Measurements from ENCODE around the gene SMAD1.

DNA sequence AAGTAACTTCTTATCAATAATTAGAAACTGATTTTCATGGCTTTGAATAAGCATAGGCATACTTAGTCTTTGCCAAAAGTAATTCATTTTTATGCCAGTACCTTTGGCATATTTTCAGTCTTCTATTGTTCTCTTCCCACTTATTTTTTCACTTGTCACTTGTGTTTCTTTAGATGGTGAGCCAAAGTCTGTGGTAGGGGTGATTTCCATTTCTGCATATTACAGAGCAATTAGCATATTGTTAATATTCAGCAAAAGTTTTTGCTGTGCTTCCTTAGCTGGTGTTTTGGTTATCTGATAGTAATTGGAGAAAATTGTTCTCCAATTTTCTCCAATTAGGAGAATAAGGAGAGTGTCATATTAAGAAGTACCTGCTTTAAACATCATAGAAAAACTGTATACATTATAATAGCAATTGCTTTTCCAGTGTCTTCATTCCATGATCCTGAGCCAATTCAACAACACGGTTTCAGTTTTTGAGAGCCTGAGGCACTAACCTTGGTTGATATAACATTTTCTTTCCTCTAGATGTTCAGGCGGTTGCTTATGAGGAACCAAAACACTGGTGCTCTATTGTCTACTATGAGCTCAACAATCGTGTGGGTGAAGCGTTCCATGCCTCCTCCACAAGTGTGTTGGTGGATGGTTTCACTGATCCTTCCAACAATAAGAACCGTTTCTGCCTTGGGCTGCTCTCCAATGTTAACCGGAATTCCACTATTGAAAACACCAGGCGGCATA lies 64.7 kb downstream of the SMAD1 start:
- TF ChIP-seq, protein P1, sequence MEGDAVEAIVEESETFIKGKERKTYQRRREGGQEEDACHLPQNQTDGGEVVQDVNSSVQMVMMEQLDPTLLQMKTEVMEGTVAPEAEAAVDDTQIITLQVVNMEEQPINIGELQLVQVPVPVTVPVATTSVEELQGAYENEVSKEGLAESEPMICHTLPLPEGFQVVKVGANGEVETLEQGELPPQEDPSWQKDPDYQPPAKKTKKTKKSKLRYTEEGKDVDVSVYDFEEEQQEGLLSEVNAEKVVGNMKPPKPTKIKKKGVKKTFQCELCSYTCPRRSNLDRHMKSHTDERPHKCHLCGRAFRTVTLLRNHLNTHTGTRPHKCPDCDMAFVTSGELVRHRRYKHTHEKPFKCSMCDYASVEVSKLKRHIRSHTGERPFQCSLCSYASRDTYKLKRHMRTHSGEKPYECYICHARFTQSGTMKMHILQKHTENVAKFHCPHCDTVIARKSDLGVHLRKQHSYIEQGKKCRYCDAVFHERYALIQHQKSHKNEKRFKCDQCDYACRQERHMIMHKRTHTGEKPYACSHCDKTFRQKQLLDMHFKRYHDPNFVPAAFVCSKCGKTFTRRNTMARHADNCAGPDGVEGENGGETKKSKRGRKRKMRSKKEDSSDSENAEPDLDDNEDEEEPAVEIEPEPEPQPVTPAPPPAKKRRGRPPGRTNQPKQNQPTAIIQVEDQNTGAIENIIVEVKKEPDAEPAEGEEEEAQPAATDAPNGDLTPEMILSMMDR (conservative IDR thresholded peaks at IDR 0.05; ENCODE audit: low read length) = no peak
- TF ChIP-seq EZH2phosphoT487 (IDR thresholded peaks at IDR 0.05; ENCODE audit: borderline replicate concordance) = no peak
